Panc1 (cell line): Measurements from ENCODE around the gene ACP4.

Experiments
- CTCF ChIP-seq: fragments of 450-650 bp; IDR thresholded peaks from 2 replicates; pipeline ENCODE4 v1.5.1; 2017; ENCODE audit warnings: mild to moderate bottlenecking
- REST ChIP-seq, 2 experiments: IDR thresholded peaks; 2 replicates each; pipeline ENCODE4 v1.6.1; 2011 to 2012; ENCODE audit warnings: low read depth in 2 of 2, control low read depth in 1 of 2, low read length in 1 of 2, mild to moderate bottlenecking in 1 of 2, moderate library complexity in 1 of 2; ENCODE audit not compliant: insufficient read depth in 1 of 2
- TCF7L2 ChIP-seq: IDR thresholded peaks from 2 replicates; pipeline ENCODE4 v1.6.1; 2011; ENCODE audit warnings: mild to moderate bottlenecking, low read depth, low read length, inconsistent platforms

- TF ChIP-seq CTCF (no peak), TCF7L2 (no peak), REST (IDR thresholded peaks at IDR 0.05; ENCODE audit: insufficient read depth in 1 of 2, low read depth in 2 of 2, low read length in 1 of 2) (no peak)
These were observed 40.7 kb upstream of the ACP4 start for GRCh38 chr19:50749490-50749889.
